IPS-NIHi11 (cell line): ENCODE data around the gene KCNJ13.
A peak's percentile ranks its signal among the peaks of the same experiment; 100 is the strongest.
"Not testable (repeated sequence)": the region's sequence is repeated elsewhere in the genome, so short reads cannot be mapped to it uniquely, and the experiment has no call there.

Source experiments
- DNase-seq: peaks from one replicate; pipeline ENCODE4 v3.0.0; 2012; ENCODE audit warnings: mixed read lengths, low spot score

Gene KCNJ13

GRCh38 chr2:232761301-232761907, 15.0 kb downstream of the KCNJ13 start:
- peak; percentile 22 for DNase-seq

GRCh38 chr2:232757905-232758304, 18.5 kb downstream of the KCNJ13 start:
- DNase-seq: no peak

GRCh38 chr2:232750135-232750671, 26.2 kb downstream of the KCNJ13 start:
- no peak for DNase-seq

GRCh38 chr2:232749331-232749730, 27.0 kb downstream of the KCNJ13 start:
- no peak for DNase-seq

- DNase-seq: no peak
Measured at GRCh38 chr2:232748038-232748437, 28.3 kb downstream of the KCNJ13 start.

GRCh38 chr2:232744963-232745362, 31.4 kb downstream of the KCNJ13 start:
- no peak for DNase-seq

DNA sequence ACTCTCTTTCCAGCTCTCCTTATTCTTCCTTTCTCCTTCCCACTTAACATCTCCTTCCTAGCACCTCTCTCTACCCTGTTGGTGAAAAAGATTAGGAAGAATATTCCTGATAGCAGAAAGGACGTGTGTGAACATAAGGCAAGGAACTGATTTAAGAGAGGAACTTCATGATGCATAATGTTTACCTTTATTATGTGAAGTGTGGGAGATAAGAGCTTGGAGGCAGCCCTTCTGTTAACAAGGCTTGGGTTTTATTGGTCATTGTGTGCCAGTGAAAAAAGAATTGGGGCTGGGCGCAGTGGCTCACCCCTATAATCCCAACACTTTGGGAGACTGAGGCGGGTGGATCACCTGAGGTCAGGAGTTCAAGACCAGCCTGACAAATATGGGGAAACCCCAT, 34.4 kb downstream of the KCNJ13 start:
- DNase-seq: no peak

DNA sequence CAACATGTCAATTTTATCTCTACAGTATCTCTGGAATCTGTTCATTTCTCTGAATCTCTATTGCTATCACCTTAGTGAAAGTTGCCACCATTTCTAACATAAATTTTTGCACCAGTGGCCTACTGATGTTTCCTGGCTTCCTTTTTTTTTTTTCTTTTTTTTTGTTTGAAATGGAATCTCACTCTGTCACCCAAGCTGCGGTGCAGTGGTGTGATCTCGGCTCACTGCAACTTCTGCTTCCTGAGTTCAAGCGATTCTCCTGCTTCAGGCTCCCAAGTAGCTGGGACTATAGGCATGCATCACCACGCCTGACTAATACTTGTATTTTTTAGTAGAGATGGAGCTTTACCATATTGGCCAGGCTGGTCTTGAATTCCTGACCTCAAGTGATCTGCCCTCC, 35.1 kb downstream of the KCNJ13 start:
- DNase-seq: no peak

- DNase-seq: no peak
Measured at GRCh38 chr2:232731470-232731869, 44.9 kb downstream of the KCNJ13 start.

DNA sequence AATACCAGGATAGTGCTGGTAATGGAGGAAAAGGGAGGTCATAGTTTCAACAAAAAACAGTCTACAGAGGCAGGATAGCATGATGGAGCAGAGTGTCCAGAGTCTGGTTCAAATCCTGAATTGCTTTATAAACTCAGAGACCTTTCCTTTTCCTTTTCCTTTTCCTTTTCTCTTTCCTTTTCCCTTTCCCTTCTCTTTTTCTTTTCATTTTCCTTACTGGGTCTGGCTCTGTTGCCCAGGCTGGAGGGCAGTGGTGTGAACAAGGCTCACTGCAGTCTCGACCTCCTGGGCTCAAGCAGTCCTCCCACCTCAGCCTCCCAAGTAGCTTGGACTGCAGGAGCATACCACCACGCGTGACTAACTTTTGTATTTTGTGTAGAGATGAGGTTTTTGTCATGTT, 47.6 kb downstream of the KCNJ13 start:
- DNase-seq: no peak

DNA sequence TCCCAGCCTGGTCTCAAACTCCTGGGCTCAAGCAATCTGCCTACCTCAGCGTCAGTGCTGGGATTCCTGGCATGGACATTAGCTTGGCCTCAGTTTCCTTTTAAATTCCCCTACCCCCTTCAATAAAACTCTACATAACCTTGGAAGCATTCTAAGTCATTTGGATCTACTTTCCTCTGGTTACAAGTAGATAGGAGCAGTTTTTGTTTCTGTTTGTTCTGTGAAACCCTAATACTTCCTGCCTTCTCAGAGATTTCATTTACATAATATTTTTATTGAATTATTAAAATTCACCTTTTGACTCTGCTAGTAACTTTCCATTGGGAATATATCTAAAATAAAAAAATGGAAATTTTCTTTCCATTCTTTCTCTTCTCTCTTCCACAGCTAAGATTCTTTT, 53.3 kb downstream of the KCNJ13 start:
- DNase-seq: no peak

DNA sequence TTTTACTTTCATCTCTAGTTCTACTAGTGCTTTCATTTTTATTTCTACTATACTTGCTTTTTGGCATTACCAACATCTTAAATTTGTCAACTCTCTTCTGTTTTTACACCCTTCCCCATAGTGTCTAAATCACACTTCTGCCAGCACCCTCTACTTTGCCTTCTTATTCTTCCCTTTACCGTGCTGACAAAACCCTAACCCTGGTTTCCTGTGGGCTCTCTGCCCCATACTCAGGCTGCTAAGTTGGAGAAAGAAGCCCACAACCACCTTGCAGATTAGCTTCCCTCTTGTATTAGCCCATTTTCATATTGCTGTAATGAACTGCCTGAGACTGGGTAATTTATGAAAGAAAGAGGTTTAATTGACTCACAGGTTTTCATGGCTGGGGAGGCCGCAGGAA, 54.5 kb downstream of the KCNJ13 start:
- no peak for DNase-seq

GRCh38 chr2:232721261-232721660, 55.1 kb downstream of the KCNJ13 start:
- DNase-seq: no peak

- DNase-seq: not testable (repeated sequence)
Measured at GRCh38 chr2:232720056-232720455, 56.3 kb downstream of the KCNJ13 start.
